HepG2 (cell line): ENCODE data around the gene MTSS2. TPM values are rescaled to one million over a fixed set of nuclear protein-coding genes. Genes with fewer than 3 reads are reported as not detected.

Experiments
- ATF2 ChIP-seq: sonication (generic); formaldehyde crosslinking; IDR thresholded peaks from 2 replicates; pipeline ENCODE4 v1.4.0; 2020; ENCODE audit warnings: missing genetic modification reagents
- ATRX ChIP-seq: sonication (generic); formaldehyde crosslinking; IDR thresholded peaks from 2 replicates; pipeline ENCODE4 v1.4.0; 2020; ENCODE audit warnings: missing genetic modification reagents, borderline replicate concordance
- EHMT2 ChIP-seq: fragments of 200-600 bp; sonication (generic); IDR thresholded peaks from 2 replicates; pipeline ENCODE4 v1.7.0; 2017; ENCODE audit warnings: antibody characterized with exemption, low read depth, low read length, borderline replicate concordance
- FOXJ3 ChIP-seq: sonication (generic); formaldehyde crosslinking; IDR thresholded peaks from 2 replicates; pipeline ENCODE4 v1.4.0; 2020; ENCODE audit warnings: missing genetic modification reagents, mild to moderate bottlenecking, borderline replicate concordance
- JDP2 ChIP-seq: sonication (generic); formaldehyde crosslinking; IDR thresholded peaks from 2 replicates; pipeline ENCODE4 v1.8.1; 2022; ENCODE audit warnings: missing genetic modification reagents, borderline replicate concordance
- MAZ ChIP-seq, 2 experiments: sonication (generic) in 1 of 2; formaldehyde crosslinking in 1 of 2; IDR thresholded peaks; 2 replicates each; pipeline versions ENCODE4 v1.5.0 to v1.6.1; 2012 to 2020; ENCODE audit warnings: low read depth in 2 of 2, mild to moderate bottlenecking in 2 of 2, borderline replicate concordance in 1 of 2, improper control_type of control experiment in 1 of 2, low read length in 1 of 2, missing genetic modification reagents in 1 of 2, moderate library complexity in 1 of 2
- MLLT10 ChIP-seq: sonication (generic); formaldehyde crosslinking; IDR thresholded peaks from 2 replicates; pipeline ENCODE4 v1.4.0; 2020; ENCODE audit warnings: missing genetic modification reagents
- MTA3 ChIP-seq: sonication (generic); formaldehyde crosslinking; IDR thresholded peaks from 2 replicates; pipeline ENCODE4 v1.4.0; 2020; ENCODE audit warnings: missing genetic modification reagents
- POLR2AphosphoS2 ChIP-seq: IDR thresholded peaks from 2 replicates; pipeline ENCODE4 v1.6.1; 2011; ENCODE audit warnings: low read depth, low read length, improper control_type of control experiment
- SAFB2 ChIP-seq: sonication (generic); formaldehyde crosslinking; IDR thresholded peaks from 2 replicates; pipeline ENCODE4 v1.5.1; 2020; ENCODE audit warnings: missing genetic modification reagents, low read depth, mild to moderate bottlenecking, borderline replicate concordance
- SATB2 ChIP-seq: sonication (generic); formaldehyde crosslinking; IDR thresholded peaks from 2 replicates; pipeline ENCODE4 v1.5.0; 2020; ENCODE audit warnings: missing genetic modification reagents
- SMARCC2 ChIP-seq: fragments of 450-650 bp; IDR thresholded peaks from 2 replicates; pipeline ENCODE4 v1.6.1; 2017; ENCODE audit warnings: antibody characterized with exemption, mild to moderate bottlenecking
- ZBTB8A ChIP-seq: sonication (generic); formaldehyde crosslinking; IDR thresholded peaks from 2 replicates; pipeline ENCODE4 v1.4.0; 2020; ENCODE audit warnings: mild to moderate bottlenecking, low read depth, missing genetic modification reagents, borderline replicate concordance
- ZFAT ChIP-seq: sonication (generic); formaldehyde crosslinking; conservative IDR thresholded peaks from 2 replicates; pipeline ENCODE4 v1.8.1; 2023; ENCODE audit warnings: missing genetic modification reagents, inconsistent platforms
- ZNF17 ChIP-seq: sonication (generic); formaldehyde crosslinking; IDR thresholded peaks from 2 replicates; pipeline ENCODE4 v1.5.0; 2020; ENCODE audit warnings: mild to moderate bottlenecking, missing genetic modification reagents
- ZNF256 ChIP-seq: sonication (generic); formaldehyde crosslinking; conservative IDR thresholded peaks from 2 replicates; pipeline ENCODE4 v1.4.0; 2020; ENCODE audit warnings: missing genetic modification reagents
- ZNF513 ChIP-seq: sonication (generic); formaldehyde crosslinking; conservative IDR thresholded peaks from 2 replicates; pipeline ENCODE4 v1.5.0; 2020; ENCODE audit warnings: missing genetic modification reagents
- ZNF607 ChIP-seq: sonication (generic); formaldehyde crosslinking; IDR thresholded peaks from 2 replicates; pipeline ENCODE4 v1.5.1; 2020; ENCODE audit warnings: missing genetic modification reagents, mild to moderate bottlenecking, borderline replicate concordance
- polyA plus RNA-seq, 8 experiments: library from polyadenylated mRNA; depleted of rRNA in 3 of 8; stranded (reverse) in 7 of 8; unstranded in 1 of 8; fragments of >200 nt; fragmentation: Illumina TruSeq in 4 of 8; extraction: Trizol in 4 of 8; gene quantifications; 2 replicates each; pipeline versions ENCODE4 v1.2.1 to v1.2.3, GENCODE V29; 2011 to 2016; ENCODE audit warnings: low read depth in 4 of 8, missing spikeins in 1 of 8, mixed read lengths in 1 of 8; ENCODE audit not compliant: insufficient read depth in 1 of 8
- total RNA-seq, 5 experiments: library from RNA; depleted of rRNA; stranded (reverse); fragments of >200 nt; fragmentation: Illumina TruSeq; extraction: Trizol; gene quantifications; 2 replicates each; pipeline ENCODE4 v1.2.3, GENCODE V29; 2016; ENCODE audit warnings: low read depth in 1 of 5
- TF ChIP-seq, protein P1 (sequence below): IDR thresholded peaks from 2 replicates; pipeline ENCODE4 v1.6.1; 2016; ENCODE audit warnings: missing compliant biosample characterization, missing genetic modification reagents, borderline replicate concordance
- TF ChIP-seq, protein P2 (sequence below): sonication (generic); formaldehyde crosslinking; IDR thresholded peaks from 2 replicates; pipeline ENCODE4 v1.4.0; 2020; ENCODE audit warnings: missing genetic modification reagents, low read depth, mild to moderate bottlenecking, borderline replicate concordance
- TF ChIP-seq, protein P3 (sequence below): sonication (generic); formaldehyde crosslinking; IDR thresholded peaks from 2 replicates; pipeline ENCODE4 v1.5.0; 2020; ENCODE audit warnings: mild to moderate bottlenecking, missing genetic modification reagents

The MTSS2 gene
- total and polyA plus RNA-seq, 2 of the 13 experiments (the other 11 are each of a cell fraction or from before 2014, with no cell fraction given) = 132 to 242 TPM

- TF ChIP-seq SATB2 (CRISPR knock-in tag) (no peak; the same call in 1 of the 2 replicates), SAFB2 (CRISPR knock-in tag) (no peak), SMARCC2 (no peak), JDP2 (CRISPR knock-in tag) (no peak), ZBTB8A (no peak), MLLT10 (peak; percentile 83; the same call in 1 of the 2 replicates), ZNF513 (CRISPR knock-in tag) (no peak; the same call in none of the 2 replicates), ZFAT (CRISPR knock-in tag) (0 out of 2 replicates have a peak, but pooled peaks have one; percentile 57), ZNF607 (CRISPR knock-in tag) (no peak), FOXJ3 (CRISPR knock-in tag) (peak; percentile 78), ATF2 (CRISPR knock-in tag) (peak; percentile 30; the same call in 1 of the 2 replicates), ATRX (CRISPR knock-in tag) (no peak), ZNF256 (peak; percentile 21; the same call in 1 of the 2 replicates), EHMT2 (no peak), ZNF17 (CRISPR knock-in tag) (no peak), MAZ (IDR thresholded peaks at IDR 0.05; ENCODE audit: borderline replicate concordance, low read depth, low read length) (no peak), MAZ (CRISPR knock-in tag; IDR thresholded peaks at IDR 0.05; ENCODE audit: low read depth) (peak; percentile 74), MTA3 (CRISPR knock-in tag) (no peak), POLR2AphosphoS2 (no peak)
- TF ChIP-seq, protein P1, sequence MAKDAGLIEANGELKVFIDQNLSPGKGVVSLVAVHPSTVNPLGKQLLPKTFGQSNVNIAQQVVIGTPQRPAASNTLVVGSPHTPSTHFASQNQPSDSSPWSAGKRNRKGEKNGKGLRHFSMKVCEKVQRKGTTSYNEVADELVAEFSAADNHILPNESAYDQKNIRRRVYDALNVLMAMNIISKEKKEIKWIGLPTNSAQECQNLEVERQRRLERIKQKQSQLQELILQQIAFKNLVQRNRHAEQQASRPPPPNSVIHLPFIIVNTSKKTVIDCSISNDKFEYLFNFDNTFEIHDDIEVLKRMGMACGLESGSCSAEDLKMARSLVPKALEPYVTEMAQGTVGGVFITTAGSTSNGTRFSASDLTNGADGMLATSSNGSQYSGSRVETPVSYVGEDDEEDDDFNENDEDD (CRISPR knock-in tag) = no peak
- TF ChIP-seq, protein P2, sequence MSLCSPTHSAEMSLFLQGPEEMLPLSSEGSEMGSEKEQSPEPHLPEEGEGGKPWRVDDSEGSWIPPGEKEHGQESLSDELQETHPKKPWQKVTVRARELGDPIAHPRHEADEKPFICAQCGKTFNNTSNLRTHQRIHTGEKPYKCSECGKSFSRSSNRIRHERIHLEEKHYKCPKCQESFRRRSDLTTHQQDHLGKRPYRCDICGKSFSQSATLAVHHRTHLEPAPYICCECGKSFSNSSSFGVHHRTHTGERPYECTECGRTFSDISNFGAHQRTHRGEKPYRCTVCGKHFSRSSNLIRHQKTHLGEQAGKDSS (CRISPR knock-in tag) = peak; percentile 52; the same call in 1 of the 2 replicates
- TF ChIP-seq, protein P3, sequence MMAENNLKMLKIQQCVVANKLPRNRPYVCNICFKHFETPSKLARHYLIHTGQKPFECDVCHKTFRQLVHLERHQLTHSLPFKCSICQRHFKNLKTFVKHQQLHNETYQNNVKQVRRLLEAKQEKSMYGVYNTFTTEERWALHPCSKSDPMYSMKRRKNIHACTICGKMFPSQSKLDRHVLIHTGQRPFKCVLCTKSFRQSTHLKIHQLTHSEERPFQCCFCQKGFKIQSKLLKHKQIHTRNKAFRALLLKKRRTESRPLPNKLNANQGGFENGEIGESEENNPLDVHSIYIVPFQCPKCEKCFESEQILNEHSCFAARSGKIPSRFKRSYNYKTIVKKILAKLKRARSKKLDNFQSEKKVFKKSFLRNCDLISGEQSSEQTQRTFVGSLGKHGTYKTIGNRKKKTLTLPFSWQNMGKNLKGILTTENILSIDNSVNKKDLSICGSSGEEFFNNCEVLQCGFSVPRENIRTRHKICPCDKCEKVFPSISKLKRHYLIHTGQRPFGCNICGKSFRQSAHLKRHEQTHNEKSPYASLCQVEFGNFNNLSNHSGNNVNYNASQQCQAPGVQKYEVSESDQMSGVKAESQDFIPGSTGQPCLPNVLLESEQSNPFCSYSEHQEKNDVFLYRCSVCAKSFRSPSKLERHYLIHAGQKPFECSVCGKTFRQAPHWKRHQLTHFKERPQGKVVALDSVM (CRISPR knock-in tag) = peak; percentile 71; the same call in 1 of the 2 replicates
These were observed 2.5 kb downstream of the MTSS2 start (continued) for GRCh38 chr16:70683146-70683944.
